ENCODE measurements around the gene NMNAT2. TPM values are rescaled to one million over a fixed set of nuclear protein-coding genes. Genes with fewer than 3 reads are reported as not detected.

Gene NMNAT2
- total and polyA plus RNA-seq, 7 donors: under 0.01 to 5.5 (median 3.6) TPM

GRCh38 chr1:183306317-183307042 is 111.7 kb downstream of the NMNAT2 start:
- no peak for DNase-seq
- TF ChIP-seq POLR2A (IDR thresholded peaks at IDR 0.05): no peak
- TF ChIP-seq CTCF (IDR thresholded peaks at IDR 0.05): no peak
- no peak for TF ChIP-seq POLR2AphosphoS5 (IDR thresholded peaks at IDR 0.05)
- TF ChIP-seq EP300 (IDR thresholded peaks at IDR 0.05): no peak
- no peaks in the 10 kb centered on the region for H3K36me3 ChIP-seq
- H3K4me3 ChIP-seq: no peak overlapping the region
- 49 to 50% methylated on average over 5 of the region's 5 CpGs for WGBS, 2 donors
- H3K9me3 ChIP-seq: no peaks in the 10 kb centered on the region
- no peak overlapping the region for H3K27ac ChIP-seq
- no peaks in the 10 kb centered on the region for H3K27me3 ChIP-seq
- intact Hi-C loops (cut with DNase I): no loop called here
- peaks cover 0 to 73% (median 48%) of the 10 kb centered on the region in 4 donors for H3K4me1 ChIP-seq

- intact Hi-C loops (cut with DNase I): no loop called here
- peak overlapping the region in 2 of 4 donors; percentile 48 to 76 for H3K27ac ChIP-seq
- TF ChIP-seq EP300 (IDR thresholded peaks at IDR 0.05): no peak
These were observed 113.6 kb downstream of the NMNAT2 start for GRCh38 chr1:183304440-183305107.

GRCh38 chr1:183303901-183304300 is 114.3 kb downstream of the NMNAT2 start:
- intact Hi-C loops (cut with DNase I): no loop called here
- TF ChIP-seq EP300 (IDR thresholded peaks at IDR 0.05) (no peak), POLR2AphosphoS5 (IDR thresholded peaks at IDR 0.05) (peak in 1 of 4 donors; percentile 6), POLR2A (IDR thresholded peaks at IDR 0.05) (no peak), CTCF (IDR thresholded peaks at IDR 0.05) (no peak)
- Histone ChIP-seq H3K36me3 (no peaks in the 10 kb centered on the region), H3K4me1 (peaks cover 0 to 65% (median 42%) of the 10 kb centered on the region in 4 donors), H3K4me3 (no peak overlapping the region), H3K9me3 (no peaks in the 10 kb centered on the region), H3K27me3 (no peaks in the 10 kb centered on the region), H3K27ac (peak overlapping the region; percentile 27 to 76 (median 64))
- no peak for DNase-seq
- WGBS, 2 donors: 94 to 96% methylated on average over 3 of the region's 3 CpGs

More at GRCh38 chr1:183304440-183305107, 113.6 kb downstream of the NMNAT2 start:
- Histone ChIP-seq H3K9me3 (no peaks in the 10 kb centered on the region), H3K4me3 (no peak overlapping the region), H3K4me1 (peaks cover 0 to 65% (median 42%) of the 10 kb centered on the region in 4 donors), H3K36me3 (no peaks in the 10 kb centered on the region), H3K27me3 (no peaks in the 10 kb centered on the region)
- DNase-seq: no peak
- WGBS, 2 donors: 71 to 83% methylated on average over 7 of the region's 7 CpGs

- H3K4me1 ChIP-seq: peaks cover 0 to 65% (median 42%) of the 10 kb centered on the region in 4 donors
- intact Hi-C loops (cut with DNase I): no loop called here
- no peak for DNase-seq
- 58 to 62% methylated on average over 4 of the region's 4 CpGs for WGBS, 2 donors
- TF ChIP-seq POLR2AphosphoS5 (IDR thresholded peaks at IDR 0.05): peak in 3 of 4 donors; percentile 13 to 29 (median 23)
- no peak for TF ChIP-seq EP300 (IDR thresholded peaks at IDR 0.05)
- no peak overlapping the region for H3K4me3 ChIP-seq
- H3K36me3 ChIP-seq: no peaks in the 10 kb centered on the region
- peak overlapping the region; percentile 27 to 76 (median 64) for H3K27ac ChIP-seq
- no peaks in the 10 kb centered on the region for H3K9me3 ChIP-seq
- H3K27me3 ChIP-seq: no peaks in the 10 kb centered on the region
These were observed 114.9 kb downstream of the NMNAT2 start for GRCh38 chr1:183303323-183303645.

- H3K4me1 ChIP-seq: peaks cover 0 to 65% (median 42%) of the 10 kb centered on the region in 4 donors
These were observed 115.5 kb downstream of the NMNAT2 start for GRCh38 chr1:183302452-183303322.

More at GRCh38 chr1:183302452-183303322, 115.5 kb downstream of the NMNAT2 start:
- H3K27me3 ChIP-seq: no peaks in the 10 kb centered on the region
- H3K9me3 ChIP-seq: no peaks in the 10 kb centered on the region
- no peak for TF ChIP-seq POLR2AphosphoS5 (IDR thresholded peaks at IDR 0.05)
- TF ChIP-seq EP300 (IDR thresholded peaks at IDR 0.05): no peak
- no peak for TF ChIP-seq CTCF (IDR thresholded peaks at IDR 0.05)
- DNase-seq: no peak
- intact Hi-C loops (cut with DNase I): no loop called here
- no peaks in the 10 kb centered on the region for H3K36me3 ChIP-seq
- WGBS, 2 donors: 91% methylated on average over 5 of the region's 5 CpGs
- H3K27ac ChIP-seq: peak overlapping the region in 3 of 4 donors; percentile 57 to 76 (median 71)
- no peak overlapping the region for H3K4me3 ChIP-seq
